Muscle of back (tissue), 13 donors: ENCODE data around the gene RAB39A. TPM values are rescaled to one million over a fixed set of nuclear protein-coding genes. Genes with fewer than 3 reads are reported as not detected.
A peak's percentile ranks its signal among the peaks of the same experiment; 100 is the strongest.
"Not testable (repeated sequence)": the region's sequence is repeated elsewhere in the genome, so short reads cannot be mapped to it uniquely, and the experiment has no call there.

Source experiments
- DNase-seq, 3 donors: peaks; one replicate each; pipeline versions ENCODE4 v3.0.0 to v3.0.0-alpha.2; 2013
- long read RNA-seq, 9 donors: transcript quantifications; one replicate each; lab custom pipeline, GENCODE V29; 2026
- polyA plus RNA-seq, 10 donors: library from polyadenylated mRNA; unstranded; fragments of 120-200 nt; gene quantifications; one replicate each; pipeline ENCODE4 v1.2.1, GENCODE V29; 2013; ENCODE audit not compliant: insufficient read length in 10 of 10

The RAB39A gene
- polyA plus RNA-seq = under 1 TPM; 0.34 to 0.94 (median 0.53) TPM
- long read RNA-seq, donor 1 = 0 reads
- long read RNA-seq, donor 2 = 0 reads
- long read RNA-seq, donor 3 = 0 reads
- long read RNA-seq, donor 4 = 0 reads
- long read RNA-seq, donor 5 = 0 reads
- long read RNA-seq, donor 6 = 0 reads
- long read RNA-seq, donor 7 = 0 reads
- long read RNA-seq, donor 8 = 0 reads
- long read RNA-seq, donor 9 = 0 reads

GRCh38 chr11:107928046-107928766 is at the start of gene RAB39A:
RAB39A (plus strand) TSS chr11:107928448; CDS start chr11:107928569, 121 bp downstream.
- DNase-seq = peak; percentile 69 to 89 (median 78)

DNA sequence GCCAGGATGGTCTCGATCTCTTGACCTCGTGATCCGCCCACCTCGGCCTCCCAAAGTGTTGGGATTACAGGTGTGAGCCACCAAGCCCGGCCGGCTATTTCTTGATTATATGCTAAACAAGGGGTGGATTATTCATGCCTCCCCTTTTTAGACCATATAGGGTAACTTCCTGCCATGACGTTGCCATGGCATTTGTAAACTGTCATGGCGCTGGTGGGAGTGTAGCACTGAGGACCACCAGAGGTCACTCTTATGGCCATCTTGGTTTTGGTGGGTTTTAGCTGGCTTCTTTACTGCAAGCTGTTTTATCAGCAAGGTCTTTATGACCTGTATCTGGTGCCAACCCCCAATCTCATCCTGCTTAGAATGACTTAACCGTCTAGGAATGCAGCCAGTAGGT is 46.8 kb upstream of the RAB39A start:
- not testable (repeated sequence) for DNase-seq

DNA sequence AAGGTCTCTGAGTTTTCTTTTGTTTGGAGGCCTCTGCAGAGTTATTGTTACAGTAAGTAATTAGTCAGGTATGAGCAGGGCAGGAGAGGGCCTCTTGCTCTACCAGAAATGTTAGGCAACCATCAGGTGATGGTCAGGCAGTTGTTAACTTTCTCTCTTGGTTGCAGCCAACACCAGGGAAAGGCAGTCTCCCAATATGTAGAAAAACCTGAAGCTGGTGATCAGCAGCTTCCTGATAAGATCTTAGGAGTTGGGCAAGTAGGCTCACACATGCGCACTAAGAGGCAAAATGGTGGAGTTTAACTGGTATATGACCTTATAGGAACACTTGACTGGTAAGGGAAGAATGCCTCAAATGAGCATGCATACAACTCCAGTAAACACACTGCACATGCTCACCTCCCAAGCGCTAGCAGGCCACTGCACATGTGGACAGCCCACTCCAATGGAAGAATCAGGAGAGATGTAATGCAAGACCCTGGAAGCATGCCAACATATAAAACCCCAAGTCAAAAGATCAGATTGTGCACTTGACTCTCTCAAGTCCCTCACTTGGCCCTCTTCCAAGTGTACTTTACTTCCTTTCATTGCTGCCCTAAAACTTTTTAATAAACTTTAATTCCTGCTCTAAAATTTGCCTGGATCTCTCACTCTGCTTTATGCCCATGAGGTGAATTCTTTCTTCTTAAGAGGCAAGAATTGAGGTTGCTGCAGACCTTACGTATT is 46.0 kb upstream of the RAB39A start:
- DNase-seq = no peak

- DNase-seq = peak; percentile 9 to 26 (median 14)
Observed at GRCh38 chr11:107898270-107898669, 30.0 kb upstream of the RAB39A start.

DNA sequence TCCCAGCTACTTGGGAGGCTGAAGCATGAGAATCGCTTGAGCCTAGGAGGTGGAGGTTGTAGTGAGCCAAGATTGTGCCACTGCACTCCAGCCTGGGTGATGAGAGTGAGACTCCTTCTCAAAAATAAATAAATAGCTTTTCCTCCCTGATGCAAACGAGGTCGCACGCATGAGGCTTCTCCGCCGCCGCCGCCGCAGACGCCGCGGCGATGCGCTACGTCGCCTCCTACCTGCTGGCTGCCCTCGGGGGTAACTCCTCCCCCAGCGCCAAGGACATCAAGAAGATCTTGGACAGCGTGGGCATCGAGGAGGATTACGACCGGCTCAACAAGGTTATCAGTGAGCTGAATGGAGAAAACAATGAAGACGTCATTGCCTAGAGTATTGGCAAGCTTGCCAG is 20.0 kb upstream of the RAB39A start:
- no peak for DNase-seq

GRCh38 chr11:107912415-107912814 is 15.8 kb upstream of the RAB39A start:
- not testable (repeated sequence) for DNase-seq

DNA sequence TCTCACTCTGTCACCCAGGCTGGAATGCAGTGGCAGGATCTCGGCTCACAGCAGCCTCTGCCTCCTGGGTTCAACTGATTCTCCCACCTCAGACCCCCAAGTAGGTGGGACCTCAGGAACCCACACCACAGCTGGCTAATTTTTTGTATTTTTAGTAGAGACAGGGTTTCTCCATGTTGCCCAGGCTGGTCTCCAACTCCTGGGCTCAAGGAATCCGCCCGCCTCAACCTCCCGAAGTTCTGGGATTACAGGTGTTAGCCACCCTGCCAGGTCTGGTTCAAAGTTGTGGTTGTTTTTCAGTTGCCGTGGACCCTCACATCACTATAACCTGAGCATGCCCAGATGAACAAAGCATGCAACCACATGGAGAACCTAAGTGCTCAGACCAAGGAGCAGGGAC is 13.0 kb upstream of the RAB39A start:
- DNase-seq = no peak

DNA sequence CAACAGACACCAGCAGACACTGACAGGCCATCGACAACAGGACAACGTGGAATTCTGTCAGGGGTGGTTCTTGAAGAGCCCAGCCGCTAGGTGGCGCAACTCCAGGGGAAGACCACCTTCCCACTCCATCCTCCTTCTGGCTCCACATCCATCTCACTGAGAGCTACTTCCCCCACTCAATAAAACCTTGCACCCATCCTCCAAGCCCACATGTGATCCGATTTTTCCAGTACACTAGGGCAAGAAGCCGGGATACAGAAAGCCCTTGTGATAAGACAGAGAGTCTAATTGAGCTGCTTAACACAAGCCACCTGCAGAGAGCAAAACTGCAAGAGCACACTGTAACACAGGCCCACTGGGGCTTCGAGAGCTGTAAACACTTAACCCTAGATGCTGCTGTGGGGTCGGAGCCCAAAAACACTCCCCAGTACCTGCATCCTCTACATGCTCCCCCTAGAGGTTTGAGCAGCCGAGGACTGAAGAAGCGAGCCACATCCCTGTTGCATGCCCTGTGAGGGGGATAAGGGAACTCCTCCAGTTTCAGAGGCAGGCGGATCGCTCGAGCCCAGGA is 11.5 kb upstream of the RAB39A start:
- DNase-seq = peak in 1 of 3 donors; percentile 4

GRCh38 chr11:107921997-107922396 is 6.3 kb upstream of the RAB39A start:
- DNase-seq = no peak

GRCh38 chr11:107923519-107923918 is 4.7 kb upstream of the RAB39A start:
- DNase-seq = not testable (repeated sequence)

DNA sequence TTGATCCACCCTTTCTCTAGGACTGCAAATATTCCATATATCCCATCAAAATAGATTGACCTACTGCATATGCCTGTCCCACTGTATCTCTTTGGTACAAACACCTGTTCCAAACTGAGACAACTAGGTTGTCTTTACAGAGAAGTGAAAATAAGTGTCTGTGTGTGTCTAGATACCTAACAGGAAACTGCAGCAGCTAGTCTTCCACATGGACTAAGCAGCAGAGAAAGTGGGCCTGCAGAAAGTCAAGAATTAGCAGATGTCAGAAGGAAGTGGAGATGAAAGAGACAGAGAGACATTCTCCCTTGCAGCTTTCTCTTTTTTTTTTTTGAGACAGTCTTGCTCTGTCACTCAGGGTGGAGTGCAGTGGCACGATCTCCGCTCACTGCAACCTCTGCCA is 3.9 kb upstream of the RAB39A start:
- DNase-seq = no peak

- DNase-seq = no peak
Observed at GRCh38 chr11:107927559-107927958, 689 bp upstream of the RAB39A start.

DNA sequence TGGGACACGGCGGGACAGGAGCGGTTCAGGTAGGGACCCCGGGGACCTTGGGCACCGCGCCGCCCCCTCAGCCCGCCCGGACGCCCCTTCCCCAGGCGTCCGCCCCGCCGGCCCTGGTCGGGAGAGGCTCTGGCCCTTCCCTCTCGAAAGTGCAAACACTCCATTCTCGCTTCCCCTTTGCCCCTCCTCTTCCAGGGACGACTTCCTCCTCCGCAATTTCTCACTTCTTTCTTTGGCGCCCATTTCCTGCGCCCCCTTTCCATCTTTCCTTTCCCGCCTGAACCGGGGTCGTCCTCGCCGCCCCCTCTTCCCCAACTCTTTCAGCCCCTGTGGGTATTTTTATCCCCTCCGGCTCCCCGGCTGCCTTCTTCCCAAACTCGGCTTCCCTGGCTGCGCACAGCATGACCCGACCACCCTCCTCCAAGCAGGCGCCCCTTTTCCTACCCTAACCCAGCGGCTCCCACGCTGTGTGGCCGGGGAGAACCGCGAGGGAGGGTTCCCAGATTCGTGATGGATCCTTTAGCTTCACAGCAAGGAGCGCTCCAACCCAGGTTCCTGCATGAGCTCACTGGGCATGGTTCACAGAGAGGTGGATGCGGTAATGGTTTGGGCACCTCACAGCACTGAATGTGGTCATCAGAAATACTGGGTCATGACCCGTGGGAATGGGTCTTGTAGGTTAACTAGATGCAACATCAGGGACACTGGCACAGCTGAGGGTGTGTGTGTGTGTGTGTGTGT is 689 bp downstream of the RAB39A start:
- DNase-seq = peak in 2 of 3 donors; percentile 6 to 36

DNA sequence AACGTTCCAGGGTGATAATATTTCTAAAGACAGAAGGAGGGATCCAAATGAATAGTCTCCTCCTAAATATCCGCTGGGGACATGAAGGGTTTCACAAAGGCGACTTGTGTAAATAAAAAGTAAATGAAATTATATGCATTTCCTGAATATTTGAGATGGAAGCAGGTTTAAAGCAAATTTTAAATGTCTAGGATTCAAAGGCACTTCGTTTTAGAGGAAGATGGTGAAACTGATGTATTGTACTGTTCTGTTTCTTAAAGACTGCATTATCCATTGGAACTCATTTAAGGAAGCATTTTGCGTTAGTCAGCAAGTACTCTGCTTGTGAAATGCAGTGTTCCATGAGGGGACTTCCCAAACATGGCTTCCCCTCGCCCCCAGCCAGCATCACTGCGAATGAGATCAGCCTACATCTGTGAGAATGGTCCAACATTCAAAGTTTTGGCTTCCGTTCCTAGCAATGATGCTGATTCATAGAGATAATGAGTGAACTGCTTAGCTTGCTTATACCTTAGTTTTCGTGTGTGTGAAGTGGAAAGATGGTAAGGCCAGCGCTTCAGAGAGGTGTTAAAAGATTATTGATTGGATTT is 1.5 kb downstream of the RAB39A start:
- peak in 1 of 3 donors; percentile 19 for DNase-seq

- no peak for DNase-seq
Observed at GRCh38 chr11:107931206-107931605, 3.0 kb downstream of the RAB39A start.

DNA sequence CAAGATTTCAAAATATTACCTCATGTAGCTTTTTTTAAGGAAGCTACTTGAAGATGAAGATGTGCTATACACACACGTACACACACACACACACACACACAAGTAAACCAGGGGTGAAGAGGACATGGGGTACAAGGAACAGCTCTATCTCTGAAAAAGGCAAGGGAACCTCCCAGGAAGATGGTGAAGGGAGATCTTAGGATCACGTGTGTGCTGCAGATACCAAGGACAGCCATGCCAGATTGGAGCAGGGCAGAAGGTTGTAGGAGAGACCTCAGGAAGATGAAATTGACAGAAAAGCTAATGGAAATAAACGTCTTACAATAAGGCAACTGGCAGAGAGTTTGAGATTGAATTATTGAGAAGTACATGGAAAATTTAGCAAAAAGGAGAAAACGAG is 19.7 kb downstream of the RAB39A start:
- DNase-seq = no peak

DNA sequence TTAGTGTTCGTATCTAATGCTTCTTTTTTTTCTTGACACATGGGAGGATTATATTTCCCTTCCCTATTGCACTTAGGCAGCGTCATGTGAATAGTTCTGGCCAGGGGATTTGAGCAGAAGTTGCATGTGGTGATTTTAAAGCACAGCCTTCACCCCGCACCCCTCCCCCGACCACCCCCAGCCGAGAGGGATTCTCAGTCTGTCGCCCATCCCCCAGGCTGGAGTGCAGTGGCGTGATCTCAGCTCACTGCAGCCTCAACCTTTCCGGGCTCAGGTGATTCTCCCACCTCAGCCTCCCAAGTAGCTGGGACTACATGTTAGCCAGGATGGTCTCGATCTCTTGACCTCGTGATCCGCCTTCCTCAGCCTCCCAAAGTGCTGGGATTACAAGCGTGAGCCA is 20.1 kb downstream of the RAB39A start:
- not testable (repeated sequence) for DNase-seq

GRCh38 chr11:107951155-107951554 is 22.9 kb downstream of the RAB39A start:
- DNase-seq = no peak

GRCh38 chr11:107953446-107953845 is 25.2 kb downstream of the RAB39A start:
- DNase-seq = no peak

DNA sequence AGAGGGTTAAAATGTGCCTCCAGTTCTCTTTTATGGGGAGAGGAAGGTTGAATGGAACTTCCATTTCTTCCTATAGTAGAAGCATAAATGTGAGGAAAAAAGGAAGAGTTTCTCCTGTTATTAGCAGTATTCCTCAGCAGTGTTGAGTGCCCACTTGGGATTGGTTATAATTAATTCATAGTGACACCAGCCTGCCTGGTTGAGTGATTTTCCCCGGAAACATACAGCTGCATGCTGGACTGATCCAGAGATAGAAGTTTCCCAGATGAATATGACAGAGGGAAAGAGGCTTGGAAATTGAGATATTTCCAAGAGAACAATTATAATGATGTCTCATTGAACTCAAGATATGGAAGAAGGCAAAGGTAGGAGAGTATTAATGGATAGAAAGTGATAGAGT is 28.3 kb downstream of the RAB39A start:
- DNase-seq = no peak

- DNase-seq = peak; percentile 15 to 35 (median 17)
Observed at GRCh38 chr11:107957109-107957588, 28.9 kb downstream of the RAB39A start.
